ENCODE data around the gene KCNJ5.

KCNJ5 gene

DNA sequence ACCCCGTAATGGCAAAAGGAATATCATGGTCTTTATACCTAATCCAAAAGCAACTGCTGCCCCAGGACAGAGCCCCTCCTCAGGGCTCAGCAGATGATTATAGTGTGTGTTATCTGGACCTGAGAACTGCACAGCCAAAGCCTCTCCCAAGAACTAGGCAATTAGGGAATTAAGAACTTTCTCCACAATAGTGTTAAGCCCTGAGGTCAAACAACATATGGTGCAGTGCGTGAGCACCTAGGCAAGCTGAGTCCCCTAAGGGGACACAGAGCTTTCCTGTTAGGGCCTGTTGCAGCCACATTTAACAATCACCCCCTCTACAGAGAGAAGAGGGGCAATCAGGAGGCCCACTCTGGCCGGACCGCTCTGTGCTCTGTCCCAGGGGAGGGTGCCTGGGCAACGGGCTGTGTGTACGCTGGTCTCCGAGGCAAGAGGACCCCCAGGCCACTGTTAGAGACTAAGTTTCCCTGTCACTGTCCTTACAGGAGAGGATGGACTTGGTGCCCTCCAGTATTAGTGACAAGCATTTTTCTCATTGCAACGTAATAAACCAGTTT, 1.4 kb upstream of the KCNJ5 start:
- H3K36me3 ChIP-seq (ENCODE audit: control insufficient read depth, low read depth, low read length) = no peaks in the 10 kb centered on the region
- H3K27ac ChIP-seq (ENCODE audit: low read length) = no peak overlapping the region
- H3K4me1 ChIP-seq (ENCODE audit: control insufficient read depth, low read depth, low read length) = peaks cover 7% of the 10 kb centered on the region
- H3K4me3 ChIP-seq (ENCODE audit: low read length) = peak overlapping the region; percentile 64
- no peaks in the 10 kb centered on the region for H3K9me3 ChIP-seq (ENCODE audit: control insufficient read depth, low read depth, low read length)
- peaks cover 87% of the 10 kb centered on the region for H3K27me3 ChIP-seq (ENCODE audit: control insufficient read depth, insufficient read depth, low read length)
- no peak overlapping the region for H3K9ac ChIP-seq (ENCODE audit: low read length)

DNA sequence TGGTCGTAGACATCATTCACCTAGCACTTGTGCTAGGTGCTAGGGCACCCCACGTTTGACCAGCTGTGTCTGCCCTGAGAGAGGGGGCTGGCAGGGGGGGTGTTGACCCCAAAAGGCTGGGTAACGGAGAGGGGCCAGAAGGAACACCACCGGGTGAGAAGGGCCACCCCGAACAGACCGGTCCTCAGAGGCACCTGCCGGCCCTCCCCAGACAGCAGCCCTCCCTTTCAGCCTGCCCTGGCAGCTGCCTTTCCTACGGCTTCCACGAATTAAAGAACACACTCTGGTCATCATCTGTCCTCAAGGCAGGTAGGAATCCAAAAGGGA, 977 bp upstream of the KCNJ5 start:
- Histone ChIP-seq H3K36me3 (ENCODE audit: control insufficient read depth, low read depth, low read length) (no peaks in the 10 kb centered on the region), H3K4me1 (ENCODE audit: control insufficient read depth, low read depth, low read length) (peaks cover 7% of the 10 kb centered on the region), H3K9ac (ENCODE audit: low read length) (no peak overlapping the region), H3K4me3 (ENCODE audit: low read length) (peak overlapping the region; percentile 64), H3K9me3 (ENCODE audit: control insufficient read depth, low read depth, low read length) (no peaks in the 10 kb centered on the region), H3K27ac (ENCODE audit: low read length) (no peak overlapping the region), H3K27me3 (ENCODE audit: control insufficient read depth, insufficient read depth, low read length) (peaks cover 91% of the 10 kb centered on the region)

DNA sequence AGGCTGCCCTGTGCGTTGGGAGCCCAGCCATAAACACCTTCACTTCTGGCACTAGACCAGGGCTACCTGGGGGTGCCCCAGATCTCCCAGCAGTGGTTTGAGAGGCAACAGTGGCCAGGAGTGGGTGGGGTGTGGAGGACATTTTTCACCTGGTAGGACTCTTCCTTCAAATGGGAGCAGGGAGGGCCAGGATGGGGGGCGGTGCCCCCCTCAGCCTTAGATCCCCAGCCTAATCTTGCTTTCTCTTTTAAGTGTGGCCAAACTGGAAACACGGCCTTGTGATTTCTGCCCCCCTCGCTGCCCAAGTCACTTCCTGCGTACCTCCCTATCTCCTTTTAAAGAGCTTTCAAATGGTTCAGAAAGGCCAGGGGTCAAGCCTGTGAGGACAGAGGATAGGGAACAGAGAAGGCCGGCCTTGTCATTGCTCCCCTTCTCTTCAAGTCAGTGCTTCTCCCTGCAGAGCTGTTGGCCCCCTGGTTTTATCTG, 800 bp downstream of the KCNJ5 start:
- Histone ChIP-seq H3K4me3 (ENCODE audit: low read length) (peak overlapping the region; percentile 51), H3K9ac (ENCODE audit: low read length) (no peak overlapping the region), H3K36me3 (ENCODE audit: control insufficient read depth, low read depth, low read length) (no peaks in the 10 kb centered on the region), H3K9me3 (ENCODE audit: control insufficient read depth, low read depth, low read length) (no peaks in the 10 kb centered on the region), H3K4me1 (ENCODE audit: control insufficient read depth, low read depth, low read length) (peaks cover 7% of the 10 kb centered on the region), H3K27ac (ENCODE audit: low read length) (no peak overlapping the region), H3K27me3 (ENCODE audit: control insufficient read depth, insufficient read depth, low read length) (peaks cover 80% of the 10 kb centered on the region)

DNA sequence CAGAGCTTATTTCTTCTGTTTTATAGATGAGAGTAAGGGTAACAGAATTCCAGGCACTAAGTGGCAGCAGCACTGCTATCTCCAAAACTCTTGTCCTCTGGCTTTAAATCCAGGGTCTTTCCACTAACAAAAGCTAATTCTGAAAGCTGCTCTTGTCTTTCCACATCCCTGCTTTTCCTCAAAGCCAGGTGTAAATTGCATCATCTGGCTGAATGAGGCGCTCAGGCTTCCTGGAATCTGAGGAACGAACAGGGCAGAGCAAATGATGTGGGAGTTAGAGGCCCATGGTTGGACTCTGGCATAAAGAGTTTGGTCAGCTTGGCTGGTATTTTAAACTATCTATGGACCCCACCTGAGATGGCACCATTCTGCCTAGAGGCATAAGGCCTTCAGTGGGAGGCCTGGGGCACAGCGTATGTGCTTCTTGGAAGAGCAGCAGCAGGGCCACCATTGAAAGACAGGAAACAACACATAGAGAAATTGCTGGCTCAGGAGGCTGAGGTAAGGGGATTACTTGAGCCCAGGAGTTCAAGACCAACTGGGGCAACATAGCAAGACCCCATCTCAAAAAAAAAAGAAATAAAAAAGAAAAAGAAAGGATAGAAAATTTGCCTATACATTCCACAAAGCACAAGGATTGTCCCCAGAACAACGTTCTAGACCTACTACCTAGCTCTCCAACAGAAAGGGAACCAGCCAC, 1.9 kb downstream of the KCNJ5 start:
- Histone ChIP-seq H3K9me3 (ENCODE audit: control insufficient read depth, low read depth, low read length) (no peaks in the 10 kb centered on the region), H3K9ac (ENCODE audit: low read length) (no peak overlapping the region), H3K27me3 (ENCODE audit: control insufficient read depth, insufficient read depth, low read length) (peaks cover 77% of the 10 kb centered on the region), H3K4me3 (ENCODE audit: low read length) (no peak overlapping the region), H3K27ac (ENCODE audit: low read length) (no peak overlapping the region), H3K36me3 (ENCODE audit: control insufficient read depth, low read depth, low read length) (no peaks in the 10 kb centered on the region), H3K4me1 (ENCODE audit: control insufficient read depth, low read depth, low read length) (peaks cover 7% of the 10 kb centered on the region)

DNA sequence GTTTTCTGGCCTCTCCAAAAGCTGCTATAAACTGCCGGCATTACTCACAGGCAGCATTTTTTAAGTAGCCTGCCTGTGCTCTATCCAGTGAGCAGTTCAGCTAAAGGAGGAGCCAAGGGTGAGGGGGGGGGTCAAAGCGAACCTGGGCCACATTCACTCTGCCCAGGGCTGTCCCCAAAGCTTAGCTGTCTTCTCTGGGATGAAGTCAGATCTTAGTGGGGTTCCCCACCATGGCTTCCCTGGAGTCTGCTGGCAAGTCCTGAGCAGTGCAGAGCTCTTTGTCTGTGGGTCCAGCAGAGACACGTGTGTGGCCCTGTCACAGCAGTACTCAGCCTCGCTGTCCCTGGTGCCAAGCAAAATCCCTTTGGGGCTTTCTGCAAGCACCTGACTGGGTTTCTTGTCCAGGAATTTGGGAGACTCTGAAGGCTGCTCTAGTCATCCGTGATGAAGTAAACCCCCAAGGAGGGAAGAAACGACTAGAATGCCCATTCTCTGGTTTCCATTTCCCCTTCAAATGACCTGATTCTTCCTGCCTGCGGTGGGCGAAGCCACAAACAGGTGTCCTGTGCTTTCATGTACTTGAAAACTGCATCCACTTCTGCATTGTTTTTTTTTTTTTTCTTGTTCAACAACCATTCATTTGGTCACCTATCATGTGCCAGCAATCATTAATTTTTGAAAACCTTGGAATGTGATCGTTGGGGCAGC, 2.6 kb downstream of the KCNJ5 start:
- peaks cover 7% of the 10 kb centered on the region for H3K4me1 ChIP-seq (ENCODE audit: control insufficient read depth, low read depth, low read length)
- H3K9ac ChIP-seq (ENCODE audit: low read length) = no peak overlapping the region
- no peak overlapping the region for H3K4me3 ChIP-seq (ENCODE audit: low read length)
- H3K36me3 ChIP-seq (ENCODE audit: control insufficient read depth, low read depth, low read length) = no peaks in the 10 kb centered on the region
- no peaks in the 10 kb centered on the region for H3K9me3 ChIP-seq (ENCODE audit: control insufficient read depth, low read depth, low read length)
- peaks cover 75% of the 10 kb centered on the region for H3K27me3 ChIP-seq (ENCODE audit: control insufficient read depth, insufficient read depth, low read length)
- no peak overlapping the region for H3K27ac ChIP-seq (ENCODE audit: low read length)

DNA sequence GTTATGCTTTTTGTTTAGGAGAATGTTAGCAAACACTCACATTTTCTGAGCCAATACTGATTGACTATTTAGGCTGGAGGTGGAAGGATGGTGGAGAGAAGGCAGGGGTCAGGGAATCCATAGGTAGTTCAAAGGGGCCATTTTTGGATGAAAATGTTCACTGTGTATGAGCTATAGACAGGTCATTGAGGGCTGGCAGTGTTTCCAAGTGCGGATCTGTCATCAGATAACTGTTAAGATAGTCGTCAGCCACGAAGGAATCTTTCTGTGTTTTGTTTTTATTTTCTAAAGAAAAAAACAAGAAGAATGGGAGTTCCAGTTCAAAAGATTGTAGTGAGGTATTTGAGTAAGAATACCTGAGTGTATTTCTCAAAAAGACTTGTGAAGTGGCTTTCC, 3.1 kb downstream of the KCNJ5 start:
- Histone ChIP-seq H3K4me3 (ENCODE audit: low read length) (no peak overlapping the region), H3K27ac (ENCODE audit: low read length) (no peak overlapping the region), H3K36me3 (ENCODE audit: control insufficient read depth, low read depth, low read length) (no peaks in the 10 kb centered on the region), H3K9me3 (ENCODE audit: control insufficient read depth, low read depth, low read length) (no peaks in the 10 kb centered on the region), H3K4me1 (ENCODE audit: control insufficient read depth, low read depth, low read length) (peaks cover 7% of the 10 kb centered on the region), H3K9ac (ENCODE audit: low read length) (no peak overlapping the region), H3K27me3 (ENCODE audit: control insufficient read depth, insufficient read depth, low read length) (peaks cover 75% of the 10 kb centered on the region)

DNA sequence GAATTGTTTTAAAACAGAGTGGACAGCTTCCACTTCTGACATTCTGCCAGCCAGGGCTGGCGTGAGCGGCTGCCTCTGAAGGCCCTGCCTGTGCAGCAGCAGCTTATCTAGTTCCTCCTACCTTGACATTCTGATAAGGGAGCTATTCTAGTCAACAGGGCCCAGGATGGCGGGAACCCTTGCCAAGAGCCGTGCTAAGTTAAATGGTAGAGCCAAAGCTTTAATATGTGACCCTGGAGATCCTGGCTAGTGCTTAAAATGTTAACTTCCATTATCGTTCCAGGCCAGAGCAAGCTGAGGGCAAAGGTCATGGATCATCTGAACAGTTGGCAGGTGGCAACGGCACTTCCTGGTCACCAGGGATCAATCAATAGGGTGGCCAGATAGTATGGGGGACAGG, 3.5 kb downstream of the KCNJ5 start:
- Histone ChIP-seq H3K9me3 (ENCODE audit: control insufficient read depth, low read depth, low read length) (no peaks in the 10 kb centered on the region), H3K9ac (ENCODE audit: low read length) (no peak overlapping the region), H3K4me3 (ENCODE audit: low read length) (no peak overlapping the region), H3K27ac (ENCODE audit: low read length) (no peak overlapping the region), H3K36me3 (ENCODE audit: control insufficient read depth, low read depth, low read length) (no peaks in the 10 kb centered on the region), H3K4me1 (ENCODE audit: control insufficient read depth, low read depth, low read length) (peaks cover 7% of the 10 kb centered on the region), H3K27me3 (ENCODE audit: control insufficient read depth, insufficient read depth, low read length) (peaks cover 75% of the 10 kb centered on the region)

DNA sequence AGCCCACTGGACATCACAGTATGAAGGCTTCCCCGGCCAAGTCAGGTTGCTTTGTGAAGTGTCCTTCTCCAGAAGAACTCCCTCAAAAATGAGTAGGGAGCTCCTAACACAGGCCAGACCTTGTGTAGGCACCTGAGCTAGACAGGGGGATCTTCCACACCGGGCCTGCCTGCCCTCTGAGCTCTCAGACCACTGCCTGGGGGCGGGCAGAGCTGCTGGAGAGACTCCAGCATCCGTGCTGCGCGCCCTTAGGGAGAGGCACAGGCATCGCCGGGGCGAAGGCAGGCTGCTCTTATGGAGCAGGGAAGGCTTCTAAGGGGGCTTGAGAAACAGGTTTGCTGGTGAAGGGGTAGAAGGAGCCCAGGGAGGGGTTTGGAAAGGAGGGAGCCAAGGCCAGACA, 4.4 kb downstream of the KCNJ5 start:
- H3K4me1 ChIP-seq (ENCODE audit: control insufficient read depth, low read depth, low read length) = peaks cover 7% of the 10 kb centered on the region
- no peaks in the 10 kb centered on the region for H3K36me3 ChIP-seq (ENCODE audit: control insufficient read depth, low read depth, low read length)
- H3K9me3 ChIP-seq (ENCODE audit: control insufficient read depth, low read depth, low read length) = no peaks in the 10 kb centered on the region
- no peak overlapping the region for H3K4me3 ChIP-seq (ENCODE audit: low read length)
- H3K9ac ChIP-seq (ENCODE audit: low read length) = no peak overlapping the region
- H3K27me3 ChIP-seq (ENCODE audit: control insufficient read depth, insufficient read depth, low read length) = peaks cover 75% of the 10 kb centered on the region
- H3K27ac ChIP-seq (ENCODE audit: low read length) = no peak overlapping the region

DNA sequence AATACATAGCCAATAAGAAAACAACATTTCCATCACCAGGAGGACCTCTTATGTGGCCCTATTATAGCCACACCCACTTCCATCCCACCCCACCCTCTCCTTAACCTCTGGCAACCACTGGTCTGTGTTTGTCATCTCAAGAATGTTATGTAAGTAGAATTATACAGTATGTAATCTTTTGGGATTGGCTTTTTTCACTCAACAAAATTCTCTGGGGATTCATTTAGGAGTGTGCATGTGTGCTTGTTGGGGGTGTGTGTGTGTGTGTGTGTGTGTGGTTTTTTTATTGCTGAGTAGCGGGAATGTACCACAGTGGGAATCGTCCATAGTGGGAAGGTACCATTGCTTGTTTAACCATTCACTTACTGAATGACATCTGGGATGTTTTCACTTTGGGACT, 5.2 kb downstream of the KCNJ5 start:
- H3K9ac ChIP-seq (ENCODE audit: low read length) = no peak overlapping the region
- no peaks in the 10 kb centered on the region for H3K9me3 ChIP-seq (ENCODE audit: control insufficient read depth, low read depth, low read length)
- H3K36me3 ChIP-seq (ENCODE audit: control insufficient read depth, low read depth, low read length) = no peaks in the 10 kb centered on the region
- no peak overlapping the region for H3K27ac ChIP-seq (ENCODE audit: low read length)
- H3K27me3 ChIP-seq (ENCODE audit: control insufficient read depth, insufficient read depth, low read length) = peaks cover 76% of the 10 kb centered on the region
- H3K4me1 ChIP-seq (ENCODE audit: control insufficient read depth, low read depth, low read length) = peaks cover 6% of the 10 kb centered on the region
- no peak overlapping the region for H3K4me3 ChIP-seq (ENCODE audit: low read length)

DNA sequence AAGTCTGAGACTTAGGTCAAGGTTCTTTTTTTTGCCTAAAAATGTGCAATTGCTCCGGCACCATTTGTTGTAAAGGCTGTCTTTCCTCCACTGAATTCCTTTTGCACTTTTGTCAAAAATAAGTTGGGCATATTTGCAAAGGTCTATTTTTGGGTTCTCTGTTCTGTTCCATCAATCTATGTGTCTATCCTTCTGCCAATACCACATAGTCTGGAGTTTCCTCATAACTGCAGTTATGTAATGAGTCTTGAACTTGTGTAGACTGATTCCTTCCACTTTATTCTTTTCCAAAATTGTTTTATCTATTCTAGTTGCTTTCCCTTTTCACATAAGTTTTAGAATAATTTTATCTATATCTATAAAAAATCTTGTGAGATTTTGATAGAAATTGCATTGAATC, 6.7 kb downstream of the KCNJ5 start:
- Histone ChIP-seq H3K4me1 (ENCODE audit: control insufficient read depth, low read depth, low read length) (peaks cover 13% of the 10 kb centered on the region), H3K27ac (ENCODE audit: low read length) (no peak overlapping the region), H3K36me3 (ENCODE audit: control insufficient read depth, low read depth, low read length) (no peaks in the 10 kb centered on the region), H3K27me3 (ENCODE audit: control insufficient read depth, insufficient read depth, low read length) (peaks cover 76% of the 10 kb centered on the region), H3K9me3 (ENCODE audit: control insufficient read depth, low read depth, low read length) (no peaks in the 10 kb centered on the region), H3K4me3 (ENCODE audit: low read length) (no peak overlapping the region), H3K9ac (ENCODE audit: low read length) (no peak overlapping the region)

DNA sequence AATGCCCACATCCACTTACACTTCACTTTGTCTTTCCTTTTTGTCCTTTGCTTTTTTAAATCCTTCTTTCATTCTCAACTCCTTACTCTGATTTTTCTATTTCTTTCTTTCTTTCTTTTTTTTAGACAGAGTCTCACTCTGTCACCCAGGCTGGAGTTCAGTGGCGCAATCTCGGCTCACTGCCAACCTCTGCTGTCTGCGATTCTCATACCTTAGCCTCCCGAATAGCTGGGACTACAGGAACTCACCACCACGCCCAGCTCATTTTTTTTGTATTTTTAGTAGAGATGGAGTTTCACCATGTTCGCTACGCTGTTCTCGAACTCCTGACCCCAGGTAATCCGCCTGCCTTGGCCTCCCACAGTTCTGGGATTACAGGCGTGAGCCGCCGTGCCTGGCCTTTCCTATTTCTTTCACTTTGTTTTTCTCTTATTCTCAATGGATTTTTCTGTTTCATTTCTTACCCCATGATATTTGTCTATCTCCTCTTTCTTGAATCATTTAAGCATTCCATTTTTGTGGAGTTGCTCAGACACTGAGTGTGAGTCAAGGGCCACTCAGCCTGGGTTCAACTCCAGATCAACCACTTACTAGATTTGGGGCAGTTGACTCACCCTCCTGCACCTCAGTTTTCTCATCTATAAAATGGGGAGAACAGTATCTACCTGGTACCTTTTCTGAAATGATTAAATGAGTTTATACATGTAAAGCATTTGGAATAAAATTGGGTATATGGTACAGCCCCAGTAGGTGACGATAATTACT, 7.6 kb downstream of the KCNJ5 start:
- Histone ChIP-seq H3K36me3 (ENCODE audit: control insufficient read depth, low read depth, low read length) (no peaks in the 10 kb centered on the region), H3K27ac (ENCODE audit: low read length) (no peak overlapping the region), H3K27me3 (ENCODE audit: control insufficient read depth, insufficient read depth, low read length) (peaks cover 76% of the 10 kb centered on the region), H3K9me3 (ENCODE audit: control insufficient read depth, low read depth, low read length) (no peaks in the 10 kb centered on the region), H3K9ac (ENCODE audit: low read length) (no peak overlapping the region), H3K4me3 (ENCODE audit: low read length) (no peak overlapping the region), H3K4me1 (ENCODE audit: control insufficient read depth, low read depth, low read length) (peaks cover 20% of the 10 kb centered on the region)

Measured in iPS-18a (cell line).